ENCODE data around the gene RPL23.

DNA sequence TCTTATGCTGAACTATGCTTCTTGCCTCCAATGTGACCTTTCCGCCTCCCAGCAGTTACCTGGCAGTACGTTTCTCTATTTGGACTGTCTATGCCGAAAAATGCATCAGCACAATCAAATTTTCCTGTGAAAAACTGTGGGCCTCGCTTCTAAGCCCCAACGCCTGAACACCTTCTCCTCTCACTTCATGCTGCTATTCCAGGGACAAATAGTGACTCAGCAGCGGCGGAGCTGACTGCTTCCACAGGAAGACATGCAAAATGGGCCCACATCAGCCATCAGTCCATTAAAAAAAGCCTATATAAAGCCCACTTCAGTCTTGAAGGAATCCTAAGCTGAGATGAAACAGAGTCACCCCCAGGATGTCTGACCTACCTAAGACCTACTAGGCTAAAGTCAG is 43.7 kb downstream of the RPL23 start:
- TF ChIP-seq CTCF (IDR thresholded peaks at IDR 0.05; ENCODE audit: poor library complexity, severe bottlenecking) (no peak), TAF1 (IDR thresholded peaks at IDR 0.05; ENCODE audit: low read depth) (no peak), POLR2AphosphoS5 (IDR thresholded peaks at IDR 0.05) (no peak), EZH2 (IDR thresholded peaks at IDR 0.05; ENCODE audit: borderline replicate concordance, insufficient read depth, low read length, poor library complexity, severe bottlenecking) (no peak), SMC3 (conservative IDR thresholded peaks at IDR 0.05; ENCODE audit: poor library complexity) (no peak), EP300 (conservative IDR thresholded peaks at IDR 0.05; ENCODE audit: poor library complexity, severe bottlenecking) (no peak)
- TF ChIP-seq, protein P1, sequence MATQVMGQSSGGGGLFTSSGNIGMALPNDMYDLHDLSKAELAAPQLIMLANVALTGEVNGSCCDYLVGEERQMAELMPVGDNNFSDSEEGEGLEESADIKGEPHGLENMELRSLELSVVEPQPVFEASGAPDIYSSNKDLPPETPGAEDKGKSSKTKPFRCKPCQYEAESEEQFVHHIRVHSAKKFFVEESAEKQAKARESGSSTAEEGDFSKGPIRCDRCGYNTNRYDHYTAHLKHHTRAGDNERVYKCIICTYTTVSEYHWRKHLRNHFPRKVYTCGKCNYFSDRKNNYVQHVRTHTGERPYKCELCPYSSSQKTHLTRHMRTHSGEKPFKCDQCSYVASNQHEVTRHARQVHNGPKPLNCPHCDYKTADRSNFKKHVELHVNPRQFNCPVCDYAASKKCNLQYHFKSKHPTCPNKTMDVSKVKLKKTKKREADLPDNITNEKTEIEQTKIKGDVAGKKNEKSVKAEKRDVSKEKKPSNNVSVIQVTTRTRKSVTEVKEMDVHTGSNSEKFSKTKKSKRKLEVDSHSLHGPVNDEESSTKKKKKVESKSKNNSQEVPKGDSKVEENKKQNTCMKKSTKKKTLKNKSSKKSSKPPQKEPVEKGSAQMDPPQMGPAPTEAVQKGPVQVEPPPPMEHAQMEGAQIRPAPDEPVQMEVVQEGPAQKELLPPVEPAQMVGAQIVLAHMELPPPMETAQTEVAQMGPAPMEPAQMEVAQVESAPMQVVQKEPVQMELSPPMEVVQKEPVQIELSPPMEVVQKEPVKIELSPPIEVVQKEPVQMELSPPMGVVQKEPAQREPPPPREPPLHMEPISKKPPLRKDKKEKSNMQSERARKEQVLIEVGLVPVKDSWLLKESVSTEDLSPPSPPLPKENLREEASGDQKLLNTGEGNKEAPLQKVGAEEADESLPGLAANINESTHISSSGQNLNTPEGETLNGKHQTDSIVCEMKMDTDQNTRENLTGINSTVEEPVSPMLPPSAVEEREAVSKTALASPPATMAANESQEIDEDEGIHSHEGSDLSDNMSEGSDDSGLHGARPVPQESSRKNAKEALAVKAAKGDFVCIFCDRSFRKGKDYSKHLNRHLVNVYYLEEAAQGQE (IDR thresholded peaks at IDR 0.05; ENCODE audit: borderline replicate concordance), result no peak

Data from neural cell (in vitro differentiated cells).